PFSK-1 (cell line): ENCODE data around the gene TRAPPC2.

Experiments used
- FOXP2 ChIP-seq: optimal IDR thresholded peaks from 2 replicates; pipeline ENCODE3; 2011; ENCODE audit warnings: borderline replicate concordance, control low read depth, inconsistent platforms; ENCODE audit not compliant: insufficient read depth; ENCODE audit errors: extremely low read length, extremely low read depth
- POLR2AphosphoS5 ChIP-seq: IDR thresholded peaks from 2 replicates; pipeline ENCODE4 v1.6.1; 2012; ENCODE audit warnings: low read depth, mild to moderate bottlenecking, control low read depth, low read length, moderate library complexity
- SIN3A ChIP-seq: IDR thresholded peaks from 2 replicates; pipeline ENCODE4 v1.6.1; 2012; ENCODE audit warnings: mild to moderate bottlenecking, low read length, moderate library complexity, borderline replicate concordance; ENCODE audit not compliant: insufficient read depth
- TAF1 ChIP-seq: IDR thresholded peaks from 2 replicates; pipeline ENCODE4 v1.6.1; 2012; ENCODE audit warnings: low read length, control low read depth, borderline replicate concordance; ENCODE audit not compliant: insufficient read depth
- TF ChIP-seq, protein P1 (sequence below), 2 experiments: IDR thresholded peaks; 2 replicates each; pipeline versions ENCODE4 v1.6.1 to v1.8.0; 2011 to 2012; ENCODE audit warnings: low read depth in 2 of 2, low read length in 2 of 2, control low read depth in 1 of 2, inconsistent platforms in 1 of 2, mild to moderate bottlenecking in 1 of 2, moderate library complexity in 1 of 2; ENCODE audit not compliant: insufficient read depth in 1 of 2

TRAPPC2 gene

GRCh38 chrX:13742397-13743176 is 8.2 kb upstream of the TRAPPC2 start:
- TF ChIP-seq SIN3A = no peak
- no peak for TF ChIP-seq TAF1
- TF ChIP-seq POLR2AphosphoS5 = no peak

DNA sequence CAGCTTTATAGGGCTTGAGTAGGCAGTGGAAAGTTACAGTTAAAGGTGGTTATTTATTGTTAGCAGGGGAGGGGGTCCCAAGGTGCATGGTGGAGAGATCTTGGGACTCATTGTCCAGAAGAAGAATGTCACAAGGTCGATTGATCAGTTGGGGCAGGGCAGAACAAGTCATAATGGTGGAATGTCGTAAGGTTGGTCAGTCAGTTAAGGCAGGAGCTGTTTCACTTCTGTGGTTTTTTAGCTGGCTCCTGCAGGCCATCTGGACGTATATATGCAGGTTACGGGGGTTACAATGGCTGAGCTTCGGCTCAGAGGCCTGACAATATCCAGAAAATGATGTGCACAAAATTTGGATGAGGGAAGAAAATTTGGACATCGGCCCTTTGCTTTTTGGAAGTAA is 7.3 kb upstream of the TRAPPC2 start:
- no peak for TF ChIP-seq SIN3A
- no peak for TF ChIP-seq FOXP2
- TF ChIP-seq POLR2AphosphoS5 = no peak
- TF ChIP-seq, protein P1, sequence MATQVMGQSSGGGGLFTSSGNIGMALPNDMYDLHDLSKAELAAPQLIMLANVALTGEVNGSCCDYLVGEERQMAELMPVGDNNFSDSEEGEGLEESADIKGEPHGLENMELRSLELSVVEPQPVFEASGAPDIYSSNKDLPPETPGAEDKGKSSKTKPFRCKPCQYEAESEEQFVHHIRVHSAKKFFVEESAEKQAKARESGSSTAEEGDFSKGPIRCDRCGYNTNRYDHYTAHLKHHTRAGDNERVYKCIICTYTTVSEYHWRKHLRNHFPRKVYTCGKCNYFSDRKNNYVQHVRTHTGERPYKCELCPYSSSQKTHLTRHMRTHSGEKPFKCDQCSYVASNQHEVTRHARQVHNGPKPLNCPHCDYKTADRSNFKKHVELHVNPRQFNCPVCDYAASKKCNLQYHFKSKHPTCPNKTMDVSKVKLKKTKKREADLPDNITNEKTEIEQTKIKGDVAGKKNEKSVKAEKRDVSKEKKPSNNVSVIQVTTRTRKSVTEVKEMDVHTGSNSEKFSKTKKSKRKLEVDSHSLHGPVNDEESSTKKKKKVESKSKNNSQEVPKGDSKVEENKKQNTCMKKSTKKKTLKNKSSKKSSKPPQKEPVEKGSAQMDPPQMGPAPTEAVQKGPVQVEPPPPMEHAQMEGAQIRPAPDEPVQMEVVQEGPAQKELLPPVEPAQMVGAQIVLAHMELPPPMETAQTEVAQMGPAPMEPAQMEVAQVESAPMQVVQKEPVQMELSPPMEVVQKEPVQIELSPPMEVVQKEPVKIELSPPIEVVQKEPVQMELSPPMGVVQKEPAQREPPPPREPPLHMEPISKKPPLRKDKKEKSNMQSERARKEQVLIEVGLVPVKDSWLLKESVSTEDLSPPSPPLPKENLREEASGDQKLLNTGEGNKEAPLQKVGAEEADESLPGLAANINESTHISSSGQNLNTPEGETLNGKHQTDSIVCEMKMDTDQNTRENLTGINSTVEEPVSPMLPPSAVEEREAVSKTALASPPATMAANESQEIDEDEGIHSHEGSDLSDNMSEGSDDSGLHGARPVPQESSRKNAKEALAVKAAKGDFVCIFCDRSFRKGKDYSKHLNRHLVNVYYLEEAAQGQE (IDR thresholded peaks at IDR 0.05; ENCODE audit: insufficient read depth in 1 of 2, low read depth in 2 of 2, low read length in 2 of 2) = no peak
- no peak for TF ChIP-seq TAF1

DNA sequence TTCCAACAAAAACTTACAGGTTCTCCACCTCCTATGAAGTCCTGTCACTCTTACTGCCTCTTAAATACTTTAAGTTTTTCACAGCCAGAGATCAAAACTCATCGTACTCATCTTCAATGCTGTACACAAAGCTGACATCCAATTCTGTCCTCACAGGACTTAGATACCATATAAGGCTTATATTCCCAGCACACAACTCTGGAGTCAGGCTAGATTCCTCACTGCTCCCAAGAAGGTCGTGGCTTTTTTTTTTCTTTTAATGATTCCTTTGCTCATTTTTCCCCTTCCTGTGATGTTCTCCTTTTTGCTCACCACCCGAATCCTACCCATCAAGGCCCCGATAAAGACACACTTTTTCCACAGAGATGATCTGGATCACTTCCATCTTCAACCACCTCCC is 914 bp downstream of the TRAPPC2 start:
- TF ChIP-seq, protein P1 (IDR thresholded peaks at IDR 0.05; ENCODE audit: insufficient read depth in 1 of 2, low read depth in 2 of 2, low read length in 2 of 2) = no peak
- TF ChIP-seq FOXP2 (no peak), SIN3A (no peak), TAF1 (no peak), POLR2AphosphoS5 (no peak)

GRCh38 chrX:13732246-13733067 is 2.0 kb downstream of the TRAPPC2 start:
- TF ChIP-seq POLR2AphosphoS5 (no peak), TAF1 (no peak), FOXP2 (no peak), SIN3A (no peak)
- TF ChIP-seq, protein P1 (IDR thresholded peaks at IDR 0.05; ENCODE audit: insufficient read depth in 1 of 2, low read depth in 2 of 2, low read length in 2 of 2) = no peak

GRCh38 chrX:13721819-13722519 is 12.5 kb downstream of the TRAPPC2 start:
- no peak for TF ChIP-seq TAF1
- no peak for TF ChIP-seq FOXP2
